Gastroesophageal sphincter (tissue), 3 donors: ENCODE data around the gene SYNPO.

ENCODE experiments used
- EP300 ChIP-seq: sonication (generic); formaldehyde crosslinking; IDR thresholded peaks from one replicate; pipeline ENCODE4 v1.6.1; 2017; ENCODE audit warnings: antibody characterized with exemption, mild to moderate bottlenecking
- POLR2A ChIP-seq, 2 donors: fragments of 450-650 bp; IDR thresholded peaks; one replicate each; pipeline ENCODE4 v1.6.1; 2017; ENCODE audit warnings: antibody characterized with exemption in 2 of 2, mild to moderate bottlenecking in 2 of 2, moderate library complexity in 1 of 2
- TF ChIP-seq, protein P1 (sequence below), 4 experiments: fragments of 200-600 bp in 2 of 4; fragments of 450-650 bp in 2 of 4; sonication (generic) in 1 of 4; IDR thresholded peaks; one replicate each; pipeline ENCODE4 v1.5.1; 2017 to 2019; ENCODE audit warnings: antibody characterized with exemption in 4 of 4, mild to moderate bottlenecking in 2 of 4, moderate library complexity in 2 of 4

DNA sequence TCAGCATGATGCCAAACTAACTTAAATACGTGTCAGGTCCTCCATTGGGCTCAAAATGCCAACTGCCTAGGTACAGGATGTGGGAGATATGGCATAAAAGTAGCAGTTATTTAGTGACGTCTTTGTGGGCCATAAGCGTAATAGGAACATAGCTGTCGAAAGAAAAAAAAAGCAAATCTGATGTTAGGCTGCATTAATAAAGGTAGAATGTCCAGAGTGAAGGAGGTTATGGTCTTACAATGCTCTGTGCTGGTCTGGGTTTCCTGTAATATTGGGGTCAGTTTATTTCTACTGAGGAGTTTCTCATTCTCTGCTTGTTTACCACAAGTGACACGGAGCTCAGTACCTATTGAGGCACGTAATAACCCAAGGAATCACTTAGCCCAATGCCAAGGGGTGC is 33.4 kb upstream of the SYNPO start:
- TF ChIP-seq POLR2A (IDR thresholded peaks at IDR 0.05) = no peak
- TF ChIP-seq, protein P1, sequence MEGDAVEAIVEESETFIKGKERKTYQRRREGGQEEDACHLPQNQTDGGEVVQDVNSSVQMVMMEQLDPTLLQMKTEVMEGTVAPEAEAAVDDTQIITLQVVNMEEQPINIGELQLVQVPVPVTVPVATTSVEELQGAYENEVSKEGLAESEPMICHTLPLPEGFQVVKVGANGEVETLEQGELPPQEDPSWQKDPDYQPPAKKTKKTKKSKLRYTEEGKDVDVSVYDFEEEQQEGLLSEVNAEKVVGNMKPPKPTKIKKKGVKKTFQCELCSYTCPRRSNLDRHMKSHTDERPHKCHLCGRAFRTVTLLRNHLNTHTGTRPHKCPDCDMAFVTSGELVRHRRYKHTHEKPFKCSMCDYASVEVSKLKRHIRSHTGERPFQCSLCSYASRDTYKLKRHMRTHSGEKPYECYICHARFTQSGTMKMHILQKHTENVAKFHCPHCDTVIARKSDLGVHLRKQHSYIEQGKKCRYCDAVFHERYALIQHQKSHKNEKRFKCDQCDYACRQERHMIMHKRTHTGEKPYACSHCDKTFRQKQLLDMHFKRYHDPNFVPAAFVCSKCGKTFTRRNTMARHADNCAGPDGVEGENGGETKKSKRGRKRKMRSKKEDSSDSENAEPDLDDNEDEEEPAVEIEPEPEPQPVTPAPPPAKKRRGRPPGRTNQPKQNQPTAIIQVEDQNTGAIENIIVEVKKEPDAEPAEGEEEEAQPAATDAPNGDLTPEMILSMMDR (IDR thresholded peaks at IDR 0.05) = no peak
- TF ChIP-seq EP300 = no peak
